ENCODE results near the gene UNC45B.
"Not testable (repeated sequence)": the region's sequence is repeated elsewhere in the genome, so short reads cannot be mapped to it uniquely, and the experiment has no call there.

Gene UNC45B

GRCh38 chr17:35192708-35193107 lies 45.1 kb downstream of the UNC45B start:
- no peak for TF ChIP-seq EZH2 (IDR thresholded peaks at IDR 0.05; ENCODE audit: borderline replicate concordance, low read length)
- TF ChIP-seq CTCF (IDR thresholded peaks at IDR 0.05; ENCODE audit: low read length) = no peak
- H3K9ac ChIP-seq (ENCODE audit: low read length) = no peak overlapping the region
- H3K9me3 ChIP-seq (ENCODE audit: low read length) = peaks cover 3% of the 10 kb centered on the region; the same call in 1 of the 2 replicates
- H4K20me1 ChIP-seq (ENCODE audit: insufficient read depth, low read length) = no peaks in the 10 kb centered on the region
- H3K4me2 ChIP-seq (ENCODE audit: low read length) = no peak overlapping the region
- H3K9me2 ChIP-seq (ENCODE audit: low read depth, low read length) = no peaks in the 10 kb centered on the region
- H2AFZ ChIP-seq (ENCODE audit: low read length) = no peak overlapping the region
- H3F3A ChIP-seq (ENCODE audit: insufficient read depth, low read length) = no peaks in the 10 kb centered on the region
- no peak overlapping the region for H3K4me3 ChIP-seq (ENCODE audit: low read depth, low read length, poor library complexity, severe bottlenecking)
- no peaks in the 10 kb centered on the region for H3K27me3 ChIP-seq (ENCODE audit: insufficient read depth, low read length)
- no peak overlapping the region for H3K27ac ChIP-seq (ENCODE audit: low read depth, low read length, poor library complexity, severe bottlenecking)
- no peaks in the 10 kb centered on the region for H3K36me3 ChIP-seq (ENCODE audit: insufficient read depth, low read length)
- H3K79me2 ChIP-seq (ENCODE audit: insufficient read depth, low read length) = no peaks in the 10 kb centered on the region
- H3K4me1 ChIP-seq (ENCODE audit: insufficient read depth, low read length, severe bottlenecking) = no peaks in the 10 kb centered on the region

- H3K79me2 ChIP-seq (ENCODE audit: insufficient read depth, low read length); H4K20me1 ChIP-seq (ENCODE audit: insufficient read depth, low read length); H3K4me3 ChIP-seq (ENCODE audit: low read depth, low read length, poor library complexity, severe bottlenecking); H2AFZ ChIP-seq (ENCODE audit: low read length); H3K9me2 ChIP-seq (ENCODE audit: low read depth, low read length); H3K4me1 ChIP-seq (ENCODE audit: insufficient read depth, low read length, severe bottlenecking); H3K9ac ChIP-seq (ENCODE audit: low read length); H3F3A ChIP-seq (ENCODE audit: insufficient read depth, low read length); H3K27ac ChIP-seq (ENCODE audit: low read depth, low read length, poor library complexity, severe bottlenecking); H3K4me2 ChIP-seq (ENCODE audit: low read length); H3K9me3 ChIP-seq (ENCODE audit: low read length); H3K36me3 ChIP-seq (ENCODE audit: insufficient read depth, low read length); H3K27me3 ChIP-seq (ENCODE audit: insufficient read depth, low read length): not testable (repeated sequence)
Measured at GRCh38 chr17:35194001-35194400, 46.4 kb downstream of the UNC45B start, which contains the start of gene SLC35G3. Gene SLC35G3, minus strand, starts transcription at chr17:35194393. Its CDS starts 86 bp downstream, at chr17:35194307.

GRCh38 chr17:35195062-35195461 lies 47.4 kb downstream of the UNC45B start:
- not testable (repeated sequence) for H3K4me2 ChIP-seq (ENCODE audit: low read length); H2AFZ ChIP-seq (ENCODE audit: low read length); H3K9me3 ChIP-seq (ENCODE audit: low read length); H3K36me3 ChIP-seq (ENCODE audit: insufficient read depth, low read length); H3K4me3 ChIP-seq (ENCODE audit: low read depth, low read length, poor library complexity, severe bottlenecking); H3K27ac ChIP-seq (ENCODE audit: low read depth, low read length, poor library complexity, severe bottlenecking); H3K4me1 ChIP-seq (ENCODE audit: insufficient read depth, low read length, severe bottlenecking); H3K27me3 ChIP-seq (ENCODE audit: insufficient read depth, low read length); H4K20me1 ChIP-seq (ENCODE audit: insufficient read depth, low read length); H3K79me2 ChIP-seq (ENCODE audit: insufficient read depth, low read length); H3F3A ChIP-seq (ENCODE audit: insufficient read depth, low read length); H3K9ac ChIP-seq (ENCODE audit: low read length); H3K9me2 ChIP-seq (ENCODE audit: low read depth, low read length)

GRCh38 chr17:35202582-35202981 lies 55.0 kb downstream of the UNC45B start:
- not testable (repeated sequence) for H4K20me1 ChIP-seq (ENCODE audit: insufficient read depth, low read length); H3K9ac ChIP-seq (ENCODE audit: low read length); H2AFZ ChIP-seq (ENCODE audit: low read length); H3K9me2 ChIP-seq (ENCODE audit: low read depth, low read length); H3F3A ChIP-seq (ENCODE audit: insufficient read depth, low read length); H3K4me2 ChIP-seq (ENCODE audit: low read length); H3K27me3 ChIP-seq (ENCODE audit: insufficient read depth, low read length); H3K36me3 ChIP-seq (ENCODE audit: insufficient read depth, low read length); H3K4me1 ChIP-seq (ENCODE audit: insufficient read depth, low read length, severe bottlenecking); H3K27ac ChIP-seq (ENCODE audit: low read depth, low read length, poor library complexity, severe bottlenecking); H3K79me2 ChIP-seq (ENCODE audit: insufficient read depth, low read length); H3K9me3 ChIP-seq (ENCODE audit: low read length); H3K4me3 ChIP-seq (ENCODE audit: low read depth, low read length, poor library complexity, severe bottlenecking)

GRCh38 chr17:35210741-35211140 lies 63.1 kb downstream of the UNC45B start:
- Histone ChIP-seq H3K9me3 (ENCODE audit: low read length) (no peaks in the 10 kb centered on the region), H3K27me3 (ENCODE audit: insufficient read depth, low read length) (no peaks in the 10 kb centered on the region), H3K27ac (ENCODE audit: low read depth, low read length, poor library complexity, severe bottlenecking) (no peak overlapping the region), H3K9me2 (ENCODE audit: low read depth, low read length) (no peaks in the 10 kb centered on the region), H3K9ac (ENCODE audit: low read length) (no peak overlapping the region), H3K4me3 (ENCODE audit: low read depth, low read length, poor library complexity, severe bottlenecking) (no peak overlapping the region), H3K4me2 (ENCODE audit: low read length) (no peak overlapping the region), H3K36me3 (ENCODE audit: insufficient read depth, low read length) (no peaks in the 10 kb centered on the region), H3K79me2 (ENCODE audit: insufficient read depth, low read length) (no peaks in the 10 kb centered on the region), H2AFZ (ENCODE audit: low read length) (no peak overlapping the region), H4K20me1 (ENCODE audit: insufficient read depth, low read length) (no peaks in the 10 kb centered on the region), H3K4me1 (ENCODE audit: insufficient read depth, low read length, severe bottlenecking) (no peaks in the 10 kb centered on the region), H3F3A (ENCODE audit: insufficient read depth, low read length) (no peaks in the 10 kb centered on the region)
- TF ChIP-seq CTCF (IDR thresholded peaks at IDR 0.05; ENCODE audit: low read length) = no peak
- no peak for TF ChIP-seq EZH2 (IDR thresholded peaks at IDR 0.05; ENCODE audit: borderline replicate concordance, low read length)

All from OCI-LY1 (cell line).